AG08395 (cell line): ENCODE data around the gene CTDP1.
A peak's percentile ranks its signal among the peaks of the same experiment; 100 is the strongest.

Source experiments
- DNase-seq: peaks from one replicate; pipeline ENCODE4 v3.0.0; 2012; ENCODE audit warnings: mixed read lengths, low spot score

Gene CTDP1

GRCh38 chr18:79643054-79643984, 36.3 kb upstream of the CTDP1 start:
- DNase-seq: no peak

GRCh38 chr18:79644006-79644665, 35.5 kb upstream of the CTDP1 start:
- DNase-seq: peak; percentile 85

- no peak for DNase-seq
Observed at GRCh38 chr18:79644666-79645057, 34.9 kb upstream of the CTDP1 start.

- no peak for DNase-seq
Observed at GRCh38 chr18:79645291-79645983, 34.2 kb upstream of the CTDP1 start.

GRCh38 chr18:79647307-79647706, 32.3 kb upstream of the CTDP1 start:
- DNase-seq: no peak

GRCh38 chr18:79650959-79651358, 28.6 kb upstream of the CTDP1 start:
- DNase-seq: no peak

GRCh38 chr18:79657342-79657996, 22.1 kb upstream of the CTDP1 start:
- DNase-seq: no peak

GRCh38 chr18:79658366-79658765, 21.2 kb upstream of the CTDP1 start:
- no peak for DNase-seq

- DNase-seq: no peak
Observed at GRCh38 chr18:79659733-79660132, 19.9 kb upstream of the CTDP1 start.

- DNase-seq: no peak
Observed at GRCh38 chr18:79662034-79662433, 17.6 kb upstream of the CTDP1 start.

- DNase-seq: no peak
Observed at GRCh38 chr18:79662439-79662838, 17.2 kb upstream of the CTDP1 start.

- DNase-seq: peak; percentile 63
Observed at GRCh38 chr18:79664525-79665125, 15.0 kb upstream of the CTDP1 start.

- DNase-seq: no peak
Observed at GRCh38 chr18:79668203-79668602, 11.4 kb upstream of the CTDP1 start.

GRCh38 chr18:79672490-79673276, 6.9 kb upstream of the CTDP1 start:
- DNase-seq: no peak

- DNase-seq: no peak
Observed at GRCh38 chr18:79677221-79677620, 2.4 kb upstream of the CTDP1 start.

GRCh38 chr18:79677840-79678239, 1.8 kb upstream of the CTDP1 start:
- DNase-seq: no peak

GRCh38 chr18:79678665-79679551, 695 bp upstream of the CTDP1 start:
- peak; percentile 99 for DNase-seq

- DNase-seq: peak; percentile 65
Observed at GRCh38 chr18:79680100-79680879, 687 bp downstream of the CTDP1 start.

- DNase-seq: no peak
Observed at GRCh38 chr18:79680891-79681339, 1.3 kb downstream of the CTDP1 start.
